ENCODE data around the gene GTPBP4. TPM values are rescaled to one million over a fixed set of nuclear protein-coding genes. Genes with fewer than 3 reads are reported as not detected.

GTPBP4 gene
- total RNA-seq, 2 experiments from 2014 or later: 119 to 128 TPM

DNA sequence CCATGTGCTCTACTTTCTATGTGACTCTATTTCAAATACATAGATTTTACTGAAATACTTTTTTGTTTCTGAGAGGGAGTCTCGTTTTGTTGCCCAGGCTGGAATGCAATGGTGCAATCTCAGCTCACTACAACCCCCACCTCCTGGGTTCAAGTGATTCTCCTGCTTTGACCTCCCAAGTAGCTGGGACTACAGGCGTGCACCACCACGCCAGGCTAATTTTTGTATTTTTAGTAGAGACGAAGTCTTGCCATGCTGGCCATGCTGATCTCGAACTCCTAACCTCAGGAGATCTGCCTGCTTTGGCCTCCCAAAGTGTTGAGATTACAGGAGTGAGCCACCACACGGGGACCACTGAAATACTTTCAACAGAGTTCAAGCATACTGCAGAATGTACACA lies 57.2 kb downstream of the GTPBP4 start:
- intact Hi-C loops (cut with micrococcal nuclease): no loop called here
- TF ChIP-seq, protein P1, sequence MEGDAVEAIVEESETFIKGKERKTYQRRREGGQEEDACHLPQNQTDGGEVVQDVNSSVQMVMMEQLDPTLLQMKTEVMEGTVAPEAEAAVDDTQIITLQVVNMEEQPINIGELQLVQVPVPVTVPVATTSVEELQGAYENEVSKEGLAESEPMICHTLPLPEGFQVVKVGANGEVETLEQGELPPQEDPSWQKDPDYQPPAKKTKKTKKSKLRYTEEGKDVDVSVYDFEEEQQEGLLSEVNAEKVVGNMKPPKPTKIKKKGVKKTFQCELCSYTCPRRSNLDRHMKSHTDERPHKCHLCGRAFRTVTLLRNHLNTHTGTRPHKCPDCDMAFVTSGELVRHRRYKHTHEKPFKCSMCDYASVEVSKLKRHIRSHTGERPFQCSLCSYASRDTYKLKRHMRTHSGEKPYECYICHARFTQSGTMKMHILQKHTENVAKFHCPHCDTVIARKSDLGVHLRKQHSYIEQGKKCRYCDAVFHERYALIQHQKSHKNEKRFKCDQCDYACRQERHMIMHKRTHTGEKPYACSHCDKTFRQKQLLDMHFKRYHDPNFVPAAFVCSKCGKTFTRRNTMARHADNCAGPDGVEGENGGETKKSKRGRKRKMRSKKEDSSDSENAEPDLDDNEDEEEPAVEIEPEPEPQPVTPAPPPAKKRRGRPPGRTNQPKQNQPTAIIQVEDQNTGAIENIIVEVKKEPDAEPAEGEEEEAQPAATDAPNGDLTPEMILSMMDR (IDR thresholded peaks at IDR 0.05): no peak
- H3K4me1 Mint-ChIP-seq (ENCODE audit: low read depth): peaks cover 40% of the 10 kb centered on the region
- no peaks in the 10 kb centered on the region for H3K9me3 Mint-ChIP-seq
- ATAC-seq (no peak), DNase-seq (no peak)
- ChIA-PET POLR2A (interaction anchor here (0.7 to 1.0 kb wide), 4 partner anchors 9 to 59 kb away, joined by 3 to 4 read pairs (median 3); no protein-coding TSS in a partner anchor), CTCF (interaction anchor here (0.9 kb wide), 1 partner anchor 29 kb away, joined by 4 read pairs; no protein-coding TSS in a partner anchor)
- peaks cover 58% of the 10 kb centered on the region for H3K36me3 Mint-ChIP-seq (ENCODE audit: low read depth)
- H3K27ac Mint-ChIP-seq: peak overlapping the region; percentile 79
- H3K4me3 Mint-ChIP-seq: peak overlapping the region; percentile 58
- H3K27me3 Mint-ChIP-seq: no peaks in the 10 kb centered on the region

DNA sequence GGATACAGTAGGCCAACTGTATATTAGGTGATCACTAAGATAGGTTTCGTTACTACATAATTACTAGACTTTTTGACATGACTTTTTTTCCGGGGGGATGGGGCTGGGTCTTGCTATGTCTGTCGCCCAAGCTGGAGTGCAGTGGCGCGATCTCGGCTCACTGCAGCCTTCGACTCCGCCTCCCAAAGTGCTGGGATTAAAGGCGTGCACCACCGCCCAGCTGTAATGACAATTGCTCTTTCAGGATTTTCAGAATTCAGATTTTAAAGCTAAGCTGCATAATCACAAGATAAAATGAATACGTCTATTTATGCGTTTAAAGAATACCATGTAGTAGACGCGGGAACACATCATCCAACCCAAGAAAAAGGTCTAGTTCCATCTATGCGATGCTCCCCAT lies 59.7 kb downstream of the GTPBP4 start:
- H3K4me3 Mint-ChIP-seq: peak overlapping the region; percentile 98
- H3K36me3 Mint-ChIP-seq (ENCODE audit: low read depth): peaks cover 63% of the 10 kb centered on the region
- no peaks in the 10 kb centered on the region for H3K27me3 Mint-ChIP-seq
- TF ChIP-seq, protein P1 (IDR thresholded peaks at IDR 0.05): no peak
- ChIA-PET POLR2A (interaction anchor here (0.7 to 3.5 kb wide), 10 partner anchors 10 to 111 kb away, joined by 3 to 24 read pairs (median 3); partner anchors contain the start of gene GTPBP4), CTCF (no interaction called here)
- DNase-seq (peak; percentile 36), ATAC-seq (no peak)
- peaks cover 65% of the 10 kb centered on the region for H3K4me1 Mint-ChIP-seq (ENCODE audit: low read depth)
- H3K27ac Mint-ChIP-seq: peak overlapping the region; percentile 96
- intact Hi-C loops (cut with micrococcal nuclease): no loop called here
- no peaks in the 10 kb centered on the region for H3K9me3 Mint-ChIP-seq

DNA sequence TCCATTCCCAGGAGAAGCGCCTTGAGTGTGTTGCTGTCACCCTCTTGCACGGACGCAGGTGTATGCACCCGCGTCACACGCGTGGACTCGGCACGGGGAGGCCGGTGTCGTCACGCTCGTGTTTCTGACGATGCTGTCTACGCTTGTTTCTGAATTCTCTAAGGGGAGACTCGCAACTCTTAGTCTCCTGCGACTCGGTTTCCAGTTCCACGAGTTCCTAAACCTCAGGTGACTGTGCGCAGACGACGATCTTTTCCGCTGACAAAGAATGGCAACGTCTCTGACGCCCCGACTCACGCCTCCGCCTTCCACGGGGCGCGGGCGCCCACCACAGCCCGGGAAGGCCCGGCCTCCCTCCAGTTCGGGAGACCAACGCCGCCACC lies 60.1 kb downstream of the GTPBP4 start:
- peak overlapping the region; percentile 96 for H3K27ac Mint-ChIP-seq
- CTCF ChIA-PET: no interaction called here
- intact Hi-C loops (cut with micrococcal nuclease): no loop called here
- TF ChIP-seq, protein P1 (IDR thresholded peaks at IDR 0.05): no peak
- no peaks in the 10 kb centered on the region for H3K27me3 Mint-ChIP-seq
- H3K36me3 Mint-ChIP-seq (ENCODE audit: low read depth): peaks cover 63% of the 10 kb centered on the region
- H3K4me3 Mint-ChIP-seq: peak overlapping the region; percentile 98
- ATAC-seq: peak; percentile 3
- H3K4me1 Mint-ChIP-seq (ENCODE audit: low read depth): peaks cover 64% of the 10 kb centered on the region
- DNase-seq: peak; percentile 65
- POLR2A ChIA-PET: interaction anchor here (0.7 to 3.5 kb wide), 12 partner anchors 9 to 118 kb away, joined by 3 to 24 read pairs (median 3); partner anchors contain the start of gene GTPBP4
- no peaks in the 10 kb centered on the region for H3K9me3 Mint-ChIP-seq

DNA sequence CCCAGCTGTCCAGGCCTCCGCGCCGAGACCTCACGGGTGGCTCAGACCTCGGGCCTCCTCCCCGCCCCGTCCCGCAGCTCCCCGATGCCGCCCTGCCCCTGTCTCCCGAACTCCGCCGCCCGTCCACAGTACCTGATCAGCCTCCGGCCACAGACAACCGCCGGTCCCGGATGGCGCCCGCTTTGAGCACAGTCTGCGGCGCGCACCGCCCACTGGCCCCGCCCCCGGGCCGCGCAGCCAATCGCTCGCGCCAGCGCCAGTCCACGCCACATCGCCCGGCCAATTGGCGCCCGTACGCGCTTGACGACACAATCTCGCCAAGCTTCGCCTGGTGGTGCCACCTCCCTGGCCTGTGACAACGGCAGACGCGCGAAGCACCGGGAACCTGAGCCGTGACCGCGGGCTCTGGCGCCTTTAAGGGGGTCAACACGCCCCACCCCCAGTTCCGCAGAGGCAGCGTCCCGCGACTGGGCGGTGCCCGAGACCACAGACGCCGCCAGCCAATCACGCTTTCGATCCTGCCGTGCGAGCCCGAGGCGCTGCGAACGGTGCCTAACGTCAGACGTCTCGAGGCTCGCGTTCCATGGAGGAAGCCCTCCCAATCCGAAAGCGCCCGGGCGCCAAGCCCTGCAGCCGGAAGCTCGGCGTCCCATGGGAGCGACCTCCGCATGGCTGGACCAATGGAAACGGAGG lies 60.6 kb downstream of the GTPBP4 start, which contains the start of gene IDI1:
IDI1 (minus strand) TSS at position 388 of the 693 bp plus-strand sequence; CDS start at position 272, 116 bp downstream.
- Mint-ChIP-seq H3K27me3 (no peaks in the 10 kb centered on the region), H3K36me3 (ENCODE audit: low read depth) (peaks cover 61% of the 10 kb centered on the region), H3K27ac (peak within 1 kb of the TSS; percentile 96), H3K4me3 (peak within 1 kb of the TSS; percentile 98), H3K4me1 (ENCODE audit: low read depth) (peaks cover 64% of the 10 kb centered on the region), H3K9me3 (no peaks in the 10 kb centered on the region)
- intact Hi-C loops (cut with micrococcal nuclease): no loop called here
- DNase-seq (peak; percentile 98), ATAC-seq (peak; percentile 87)
- POLR2A ChIA-PET: interaction anchor here (0.7 to 3.5 kb wide), 15 partner anchors 9 to 119 kb away, joined by 3 to 24 read pairs (median 3); partner anchors contain the start of genes GTPBP4 and LARP4B
- CTCF ChIA-PET: interaction anchor here (0.6 to 1.8 kb wide), 4 partner anchors 11 to 338 kb away, joined by 3 to 5 read pairs (median 3); partner anchors contain the start of gene GTPBP4
- TF ChIP-seq, protein P1 (IDR thresholded peaks at IDR 0.05): no peak
